HEK293 (cell line): ENCODE data around the gene OR8K1.

Experiments used
- CTCF ChIA-PET: fragments of 350-600 bp; formaldehyde crosslinking; extraction: SDS; loops from one replicate; lab custom pipeline; 2021; ENCODE audit warnings: antibody characterized with exemption; lab: Yijun Ruan, JAX
- POLR2A ChIA-PET: fragments of 300-600 bp; formaldehyde crosslinking; extraction: SDS; loops from one replicate; lab custom pipeline; 2020; ENCODE audit warnings: antibody characterized with exemption, inconsistent platforms; lab: Yijun Ruan, JAX
- H3K27ac ChIP-seq: fragments of 200-500 bp; sonication (Bioruptor generic); 2 replicates; pipeline ENCODE4 v1.5.1; 2014; ENCODE audit warnings: low read depth, low read length, control low read depth, inconsistent platforms; ENCODE audit errors: extremely low read depth
- H3K36me3 ChIP-seq, 2 experiments: fragments of 200-500 bp in 1 of 2; sonication (Bioruptor generic) in 1 of 2; 1 replicate in 1 of 2; 2 replicates in 1 of 2; pipeline ENCODE4 v1.5.1; 2014 to 2017; ENCODE audit warnings: inconsistent platforms in 2 of 2, low read length in 2 of 2; ENCODE audit not compliant: control insufficient read depth in 2 of 2, insufficient read depth in 1 of 2
- H3K4me1 ChIP-seq: fragments of 200-500 bp; sonication (Bioruptor generic); 2 replicates; pipeline ENCODE4 v1.5.1; 2014; ENCODE audit warnings: mild to moderate bottlenecking, low read length, inconsistent platforms; ENCODE audit not compliant: control insufficient read depth, insufficient read depth
- H3K4me3 ChIP-seq: 2 replicates; pipeline ENCODE4 v1.5.1; 2011; ENCODE audit warnings: low read depth, mild to moderate bottlenecking, control low read depth, low read length, moderate library complexity
- H3K9me3 ChIP-seq: fragments of 200-500 bp; sonication (Bioruptor generic); 2 replicates; pipeline ENCODE4 v1.5.1; 2014; ENCODE audit warnings: low read depth, low read length, inconsistent platforms; ENCODE audit not compliant: control insufficient read depth, insufficient read depth
- GFI1B ChIP-seq: fragments of 450-650 bp; formaldehyde crosslinking; IDR thresholded peaks from 2 replicates; pipeline ENCODE4 v1.5.1; 2016; ENCODE audit warnings: missing biosample characterization, missing genetic modification characterization
- GLI4 ChIP-seq: fragments of 450-650 bp; formaldehyde crosslinking; IDR thresholded peaks from 2 replicates; pipeline ENCODE4 v1.5.1; 2016; ENCODE audit warnings: missing biosample characterization, missing genetic modification characterization
- KLF7 ChIP-seq: fragments of 450-650 bp; formaldehyde crosslinking; IDR thresholded peaks from 2 replicates; pipeline ENCODE4 v1.5.1; 2016; ENCODE audit warnings: missing biosample characterization, missing genetic modification characterization, borderline replicate concordance
- MEIS1 ChIP-seq: sonication (generic); formaldehyde crosslinking; IDR thresholded peaks from 2 replicates; pipeline ENCODE4 v1.8.1; 2022; ENCODE audit warnings: missing genetic modification reagents, mild to moderate bottlenecking, borderline replicate concordance
- PRDM1 ChIP-seq: fragments of 450-650 bp; formaldehyde crosslinking; IDR thresholded peaks from 2 replicates; pipeline ENCODE4; 2016; ENCODE audit warnings: missing biosample characterization, missing genetic modification characterization
- RBAK ChIP-seq: fragments of 450-650 bp; formaldehyde crosslinking; IDR thresholded peaks from 2 replicates; pipeline ENCODE4 v1.5.1; 2016; ENCODE audit warnings: missing biosample characterization, missing genetic modification characterization
- SCRT1 ChIP-seq: fragments of 450-650 bp; formaldehyde crosslinking; IDR thresholded peaks from 2 replicates; pipeline ENCODE4 v1.5.1; 2016; ENCODE audit warnings: missing biosample characterization, missing genetic modification characterization, borderline replicate concordance
- ZBTB20 ChIP-seq: fragments of 450-650 bp; formaldehyde crosslinking; IDR thresholded peaks from 2 replicates; pipeline ENCODE4 v1.5.1; 2016; ENCODE audit warnings: missing biosample characterization, missing genetic modification characterization
- ZEB2 ChIP-seq: fragments of 450-650 bp; formaldehyde crosslinking; IDR thresholded peaks from 2 replicates; pipeline ENCODE4 v1.5.1; 2016; ENCODE audit warnings: missing biosample characterization, missing genetic modification characterization
- ZNF121 ChIP-seq: fragments of 450-650 bp; formaldehyde crosslinking; IDR thresholded peaks from 2 replicates; pipeline ENCODE4 v1.5.1; 2016; ENCODE audit warnings: missing biosample characterization, missing genetic modification characterization
- ZNF140 ChIP-seq: fragments of 450-650 bp; formaldehyde crosslinking; IDR thresholded peaks from 2 replicates; pipeline ENCODE4 v1.5.1; 2016; ENCODE audit warnings: missing biosample characterization, missing genetic modification characterization
- ZNF174 ChIP-seq: fragments of 450-650 bp; formaldehyde crosslinking; IDR thresholded peaks from 2 replicates; pipeline ENCODE4 v1.5.0; 2017; ENCODE audit warnings: missing biosample characterization, mild to moderate bottlenecking, missing genetic modification characterization
- ZNF211 ChIP-seq: fragments of 450-650 bp; formaldehyde crosslinking; IDR thresholded peaks from 2 replicates; pipeline ENCODE4 v1.5.1; 2016; ENCODE audit warnings: low read depth, missing biosample characterization, missing genetic modification characterization
- ZNF214 ChIP-seq: fragments of 450-650 bp; formaldehyde crosslinking; IDR thresholded peaks from 2 replicates; pipeline ENCODE4 v1.5.1; 2017; ENCODE audit warnings: missing biosample characterization, mild to moderate bottlenecking, missing genetic modification characterization, borderline replicate concordance
- ZNF391 ChIP-seq: fragments of 450-650 bp; formaldehyde crosslinking; IDR thresholded peaks from 2 replicates; pipeline ENCODE4 v1.5.1; 2016; ENCODE audit warnings: low read depth, missing biosample characterization, missing genetic modification characterization, borderline replicate concordance
- ZNF473 ChIP-seq: fragments of 450-650 bp; formaldehyde crosslinking; IDR thresholded peaks from 2 replicates; pipeline ENCODE4 v1.5.1; 2017; ENCODE audit warnings: missing biosample characterization, missing genetic modification characterization
- ZNF514 ChIP-seq: fragments of 450-650 bp; formaldehyde crosslinking; IDR thresholded peaks from 2 replicates; pipeline ENCODE4 v1.5.1; 2016; ENCODE audit warnings: missing biosample characterization, missing genetic modification characterization
- ZNF521 ChIP-seq: fragments of 450-650 bp; formaldehyde crosslinking; IDR thresholded peaks from 2 replicates; pipeline ENCODE4 v1.5.1; 2017; ENCODE audit warnings: missing biosample characterization, mild to moderate bottlenecking, missing genetic modification characterization
- ZNF560 ChIP-seq: fragments of 450-650 bp; formaldehyde crosslinking; IDR thresholded peaks from 2 replicates; pipeline ENCODE4 v1.5.1; 2017; ENCODE audit warnings: missing biosample characterization, missing genetic modification characterization, borderline replicate concordance
- ZNF660 ChIP-seq: fragments of 450-650 bp; IDR thresholded peaks from 2 replicates; pipeline ENCODE4 v1.5.1; 2018; ENCODE audit warnings: missing biosample characterization, mild to moderate bottlenecking, missing genetic modification characterization
- ZNF670 ChIP-seq: fragments of 450-650 bp; formaldehyde crosslinking; IDR thresholded peaks from 2 replicates; pipeline ENCODE4 v1.5.1; 2016; ENCODE audit warnings: missing biosample characterization, missing genetic modification characterization, low read depth
- ZNF768 ChIP-seq: fragments of 450-650 bp; formaldehyde crosslinking; IDR thresholded peaks from 2 replicates; pipeline ENCODE4 v1.5.1; 2018; ENCODE audit warnings: missing biosample characterization, mild to moderate bottlenecking, missing genetic modification characterization
- ZNF776 ChIP-seq: fragments of 450-650 bp; formaldehyde crosslinking; IDR thresholded peaks from 2 replicates; pipeline ENCODE4 v1.5.0; 2017; ENCODE audit warnings: missing biosample characterization, missing genetic modification characterization, borderline replicate concordance
- ZNF785 ChIP-seq: fragments of 450-650 bp; formaldehyde crosslinking; IDR thresholded peaks from 2 replicates; pipeline ENCODE4 v1.5.1; 2016; ENCODE audit warnings: missing biosample characterization, missing genetic modification characterization
- TF ChIP-seq, protein P1 (sequence below): fragments of 450-650 bp; formaldehyde crosslinking; IDR thresholded peaks from 2 replicates; pipeline ENCODE4; 2016; ENCODE audit warnings: missing biosample characterization, missing genetic modification characterization
- TF ChIP-seq, protein P2 (sequence below): fragments of 450-650 bp; formaldehyde crosslinking; IDR thresholded peaks from 2 replicates; pipeline ENCODE4 v1.5.1; 2017; ENCODE audit warnings: missing biosample characterization, missing genetic modification characterization
- TF ChIP-seq, protein P3 (sequence below): fragments of 450-650 bp; formaldehyde crosslinking; IDR thresholded peaks from 2 replicates; pipeline ENCODE4 v1.5.1; 2016; ENCODE audit warnings: missing biosample characterization, missing genetic modification characterization, low read depth
- TF ChIP-seq, protein P4 (sequence below): fragments of 450-650 bp; formaldehyde crosslinking; IDR thresholded peaks from 2 replicates; pipeline ENCODE4 v1.5.1; 2017; ENCODE audit warnings: missing biosample characterization, missing genetic modification characterization

OR8K1 gene

DNA sequence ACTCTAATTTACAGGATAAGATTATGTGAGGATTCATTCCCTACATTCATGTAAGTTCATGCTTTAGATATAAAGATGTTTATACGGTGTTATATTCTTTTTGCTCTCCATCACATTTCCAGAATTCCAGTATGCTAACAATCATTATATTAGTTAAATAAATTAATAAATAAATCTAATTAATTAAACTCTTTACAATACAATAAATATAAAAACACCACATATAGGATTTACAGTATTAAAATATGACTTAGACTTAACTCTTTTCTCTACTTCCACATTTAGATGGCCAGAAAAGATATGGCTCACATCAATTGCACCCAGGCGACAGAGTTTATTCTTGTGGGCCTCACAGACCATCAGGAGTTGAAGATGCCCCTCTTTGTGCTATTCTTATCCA is 29.5 kb downstream of the OR8K1 start, which contains the start of gene OR8U1:
Gene OR8U1, plus strand, starts transcription at position 301 of the 400 bp plus-strand sequence. Its CDS starts 0 bp downstream, at position 301.
- CTCF ChIA-PET = no interaction called here
- Histone ChIP-seq H3K27ac (no peak within 1 kb of the TSS), H3K4me3 (no peak within 1 kb of the TSS), H3K4me1 (no peaks in the 10 kb centered on the region), H3K36me3 (no peaks in the 10 kb centered on the region), H3K9me3 (no peaks in the 10 kb centered on the region)
- no peak for TF ChIP-seq MEIS1 (CRISPR knock-in tag)
- POLR2A ChIA-PET = no interaction called here

DNA sequence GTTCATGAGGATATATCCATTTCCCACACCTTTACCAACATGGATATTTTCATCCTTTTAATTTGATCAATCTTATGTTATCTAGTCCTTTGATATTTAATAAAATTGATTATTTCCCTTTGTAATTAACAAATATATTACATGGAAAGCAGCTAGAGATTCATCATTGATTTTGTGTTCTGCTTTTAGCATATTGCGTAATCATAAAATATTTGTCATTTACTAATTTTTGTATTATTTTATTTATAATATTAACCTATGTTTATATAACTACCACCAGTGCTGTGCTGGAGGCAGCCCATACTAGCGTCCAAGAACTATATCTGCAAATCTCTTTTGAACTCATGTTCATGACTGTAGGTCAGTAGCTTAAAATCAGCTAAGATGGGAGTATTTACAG is 34.3 kb downstream of the OR8K1 start:
- POLR2A ChIA-PET = no interaction called here
- Histone ChIP-seq H3K36me3 (no peaks in the 10 kb centered on the region), H3K9me3 (no peaks in the 10 kb centered on the region), H3K4me3 (no peak overlapping the region), H3K27ac (no peak overlapping the region), H3K4me1 (no peaks in the 10 kb centered on the region)
- CTCF ChIA-PET = interaction anchor here (0.7 kb wide), 1 partner anchor 144 kb away, joined by 5 read pairs; no protein-coding TSS in a partner anchor
- TF ChIP-seq ZNF211 (tag by site-specific recombination) (no peak), ZNF560 (tag by site-specific recombination) (no peak), ZNF660 (tag by site-specific recombination) (no peak), ZNF514 (tag by site-specific recombination) (no peak), ZNF670 (tag by site-specific recombination) (no peak), ZNF776 (tag by site-specific recombination) (no peak), GLI4 (no peak), ZBTB20 (no peak), ZEB2 (tag by site-specific recombination) (no peak), ZNF121 (tag by site-specific recombination) (no peak), RBAK (tag by site-specific recombination) (no peak), SCRT1 (tag by site-specific recombination) (no peak), ZNF214 (tag by site-specific recombination) (no peak), ZNF140 (tag by site-specific recombination) (no peak)
- TF ChIP-seq, protein P1, sequence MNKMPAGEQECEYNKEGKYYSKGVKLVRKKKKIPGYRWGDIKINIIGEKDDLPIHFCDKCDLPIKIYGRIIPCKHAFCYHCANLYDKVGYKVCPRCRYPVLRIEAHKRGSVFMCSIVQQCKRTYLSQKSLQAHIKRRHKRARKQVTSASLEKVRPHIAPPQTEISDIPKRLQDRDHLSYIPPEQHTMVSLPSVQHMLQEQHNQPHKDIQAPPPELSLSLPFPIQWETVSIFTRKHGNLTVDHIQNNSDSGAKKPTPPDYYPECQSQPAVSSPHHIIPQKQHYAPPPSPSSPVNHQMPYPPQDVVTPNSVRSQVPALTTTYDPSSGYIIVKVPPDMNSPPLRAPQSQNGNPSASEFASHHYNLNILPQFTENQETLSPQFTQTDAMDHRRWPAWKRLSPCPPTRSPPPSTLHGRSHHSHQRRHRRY (tag by site-specific recombination) = no peak
- TF ChIP-seq, protein P2, sequence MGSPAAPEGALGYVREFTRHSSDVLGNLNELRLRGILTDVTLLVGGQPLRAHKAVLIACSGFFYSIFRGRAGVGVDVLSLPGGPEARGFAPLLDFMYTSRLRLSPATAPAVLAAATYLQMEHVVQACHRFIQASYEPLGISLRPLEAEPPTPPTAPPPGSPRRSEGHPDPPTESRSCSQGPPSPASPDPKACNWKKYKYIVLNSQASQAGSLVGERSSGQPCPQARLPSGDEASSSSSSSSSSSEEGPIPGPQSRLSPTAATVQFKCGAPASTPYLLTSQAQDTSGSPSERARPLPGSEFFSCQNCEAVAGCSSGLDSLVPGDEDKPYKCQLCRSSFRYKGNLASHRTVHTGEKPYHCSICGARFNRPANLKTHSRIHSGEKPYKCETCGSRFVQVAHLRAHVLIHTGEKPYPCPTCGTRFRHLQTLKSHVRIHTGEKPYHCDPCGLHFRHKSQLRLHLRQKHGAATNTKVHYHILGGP (tag by site-specific recombination) = no peak

DNA sequence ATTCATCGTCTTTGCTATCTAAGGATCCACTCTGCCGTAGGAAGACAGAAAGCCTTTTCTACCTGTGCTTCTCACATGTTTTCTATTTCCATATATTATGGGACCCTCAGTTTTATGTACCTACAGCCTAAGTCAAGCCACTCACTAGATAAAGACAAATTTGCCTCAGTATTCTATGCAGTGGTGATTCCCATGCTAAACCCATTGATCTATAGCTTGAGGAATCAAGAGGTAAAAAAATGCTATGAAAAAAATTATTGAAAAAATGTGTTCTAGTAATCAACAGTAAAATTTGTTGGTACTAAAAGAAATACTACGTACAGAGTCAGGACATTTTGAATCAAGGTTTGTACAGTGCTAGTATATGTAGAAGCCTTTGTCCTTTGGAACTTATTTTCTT is 48.5 kb downstream of the OR8K1 start:
- Histone ChIP-seq H3K27ac (no peak overlapping the region), H3K4me3 (no peak overlapping the region), H3K4me1 (no peaks in the 10 kb centered on the region), H3K9me3 (no peaks in the 10 kb centered on the region), H3K36me3 (no peaks in the 10 kb centered on the region)
- ChIA-PET POLR2A (no interaction called here), CTCF (no interaction called here)
- TF ChIP-seq KLF7 (no peak), GFI1B (tag by site-specific recombination) (no peak), ZNF521 (no peak), ZNF174 (tag by site-specific recombination) (no peak), ZBTB20 (no peak), ZNF473 (no peak), ZNF785 (tag by site-specific recombination) (no peak), ZNF391 (tag by site-specific recombination) (no peak), ZNF768 (tag by site-specific recombination) (no peak), PRDM1 (tag by site-specific recombination) (no peak)
- TF ChIP-seq, protein P3, sequence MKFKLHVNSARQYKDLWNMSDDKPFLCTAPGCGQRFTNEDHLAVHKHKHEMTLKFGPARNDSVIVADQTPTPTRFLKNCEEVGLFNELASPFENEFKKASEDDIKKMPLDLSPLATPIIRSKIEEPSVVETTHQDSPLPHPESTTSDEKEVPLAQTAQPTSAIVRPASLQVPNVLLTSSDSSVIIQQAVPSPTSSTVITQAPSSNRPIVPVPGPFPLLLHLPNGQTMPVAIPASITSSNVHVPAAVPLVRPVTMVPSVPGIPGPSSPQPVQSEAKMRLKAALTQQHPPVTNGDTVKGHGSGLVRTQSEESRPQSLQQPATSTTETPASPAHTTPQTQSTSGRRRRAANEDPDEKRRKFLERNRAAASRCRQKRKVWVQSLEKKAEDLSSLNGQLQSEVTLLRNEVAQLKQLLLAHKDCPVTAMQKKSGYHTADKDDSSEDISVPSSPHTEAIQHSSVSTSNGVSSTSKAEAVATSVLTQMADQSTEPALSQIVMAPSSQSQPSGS = no peak
- TF ChIP-seq, protein P4, sequence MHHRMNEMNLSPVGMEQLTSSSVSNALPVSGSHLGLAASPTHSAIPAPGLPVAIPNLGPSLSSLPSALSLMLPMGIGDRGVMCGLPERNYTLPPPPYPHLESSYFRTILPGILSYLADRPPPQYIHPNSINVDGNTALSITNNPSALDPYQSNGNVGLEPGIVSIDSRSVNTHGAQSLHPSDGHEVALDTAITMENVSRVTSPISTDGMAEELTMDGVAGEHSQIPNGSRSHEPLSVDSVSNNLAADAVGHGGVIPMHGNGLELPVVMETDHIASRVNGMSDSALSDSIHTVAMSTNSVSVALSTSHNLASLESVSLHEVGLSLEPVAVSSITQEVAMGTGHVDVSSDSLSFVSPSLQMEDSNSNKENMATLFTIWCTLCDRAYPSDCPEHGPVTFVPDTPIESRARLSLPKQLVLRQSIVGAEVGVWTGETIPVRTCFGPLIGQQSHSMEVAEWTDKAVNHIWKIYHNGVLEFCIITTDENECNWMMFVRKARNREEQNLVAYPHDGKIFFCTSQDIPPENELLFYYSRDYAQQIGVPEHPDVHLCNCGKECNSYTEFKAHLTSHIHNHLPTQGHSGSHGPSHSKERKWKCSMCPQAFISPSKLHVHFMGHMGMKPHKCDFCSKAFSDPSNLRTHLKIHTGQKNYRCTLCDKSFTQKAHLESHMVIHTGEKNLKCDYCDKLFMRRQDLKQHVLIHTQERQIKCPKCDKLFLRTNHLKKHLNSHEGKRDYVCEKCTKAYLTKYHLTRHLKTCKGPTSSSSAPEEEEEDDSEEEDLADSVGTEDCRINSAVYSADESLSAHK = no peak
